Stimulated activated CD4-positive, alpha-beta T cell treated with anti-CD3 and anti-CD28 coated beads, TNF-alpha, amount 100 ng/mL, for 4 hours (primary cell): ENCODE data around the gene TSPAN15.

Source experiments
- DNase-seq, 3 experiments: peaks; one replicate each; pipeline ENCODE4 v3.0.0-alpha.2; 2020; ENCODE audit warnings: low read depth in 3 of 3

The TSPAN15 gene

DNA sequence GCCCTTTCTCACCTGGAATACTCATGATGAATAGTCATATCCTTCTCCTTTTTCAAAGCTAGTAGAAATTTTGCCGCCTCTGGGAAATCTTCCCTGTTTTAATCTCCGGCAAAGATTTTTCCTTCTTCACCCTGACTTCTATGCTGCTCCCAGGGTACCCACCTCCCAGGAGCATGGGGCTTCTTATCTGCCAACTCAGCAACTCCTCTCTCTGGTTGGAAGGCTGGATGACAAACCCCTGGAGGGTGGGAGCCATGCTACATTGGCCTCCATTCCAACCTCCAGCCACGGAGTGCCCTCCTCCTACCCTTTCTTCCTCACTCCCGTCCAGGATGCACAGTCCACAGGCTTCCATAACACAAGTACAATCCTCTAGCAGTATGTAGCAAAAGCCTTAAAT is 102.1 kb downstream of the TSPAN15 start:
- DNase-seq = no peak

DNA sequence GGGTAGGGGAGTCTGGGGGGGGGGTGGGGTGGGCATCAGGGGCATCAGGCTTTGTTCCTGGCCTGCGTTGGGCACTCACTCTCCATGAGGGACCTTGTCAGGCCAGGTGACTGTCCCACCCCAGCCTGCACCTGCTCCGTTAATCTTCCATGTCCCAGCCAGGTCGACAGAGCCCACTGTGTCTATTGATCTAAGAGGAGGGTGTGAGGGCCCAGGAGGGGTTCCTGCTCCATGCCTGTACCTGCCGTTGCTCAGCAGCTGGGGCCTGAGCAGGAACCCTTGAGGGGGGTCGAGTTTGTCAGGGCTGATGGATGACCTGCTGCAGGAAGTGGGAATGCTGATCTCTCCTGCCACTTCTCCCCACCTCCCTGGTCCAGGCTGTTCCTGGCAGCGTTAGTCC is 103.3 kb downstream of the TSPAN15 start:
- no peak for DNase-seq
